Astrocyte (in vitro differentiated cells and primary cell): ENCODE results near the gene B3GNT5. TPM values are rescaled to one million over a fixed set of nuclear protein-coding genes. Genes with fewer than 3 reads are reported as not detected.

Experiments
- DNase-seq: peaks from one replicate; pipeline ENCODE4 v3.0.0-alpha.2; 2010; ENCODE audit warnings: low read depth
- FAIRE-seq: peaks from 2 replicates; lab custom pipeline; 2011; peaks lifted over from hg19 to GRCh38; lab: Jason Lieb, UNC
- H2AFZ ChIP-seq: 2 replicates; pipeline ENCODE4 v1.6.0; 2012; ENCODE audit warnings: low read depth, low read length, inconsistent platforms
- H3K27ac ChIP-seq: 2 replicates; pipeline ENCODE4 v1.5.1; 2011; ENCODE audit warnings: low read depth, low read length, inconsistent platforms
- H3K27me3 ChIP-seq: 2 replicates; pipeline ENCODE4 v1.6.0; 2011; ENCODE audit warnings: low read length, inconsistent platforms; ENCODE audit not compliant: insufficient read depth
- H3K36me3 ChIP-seq: 2 replicates; pipeline ENCODE4 v1.5.1; 2011; ENCODE audit warnings: low read length, inconsistent platforms; ENCODE audit not compliant: insufficient read depth
- H3K4me1 ChIP-seq: 2 replicates; pipeline ENCODE4 v1.5.1; 2011; ENCODE audit warnings: low read length, inconsistent platforms; ENCODE audit not compliant: insufficient read depth
- H3K4me2 ChIP-seq: 2 replicates; pipeline ENCODE4 v1.6.0; 2012; ENCODE audit warnings: low read length, inconsistent platforms
- H3K4me3 ChIP-seq: 2 replicates; pipeline ENCODE4 v1.5.1; 2011; ENCODE audit warnings: low read depth, mild to moderate bottlenecking, low read length, inconsistent platforms; ENCODE audit not compliant: insufficient read depth
- H3K79me2 ChIP-seq: 2 replicates; pipeline ENCODE4 v1.6.0; 2012; ENCODE audit warnings: mild to moderate bottlenecking, low read length, inconsistent platforms; ENCODE audit not compliant: insufficient read depth
- H3K9ac ChIP-seq: 2 replicates; pipeline ENCODE4 v1.6.0; 2012; ENCODE audit warnings: mild to moderate bottlenecking, low read length, inconsistent platforms
- H3K9me3 ChIP-seq: 2 replicates; pipeline ENCODE4 v1.5.1; 2012; ENCODE audit warnings: low read depth, mild to moderate bottlenecking, low read length, inconsistent platforms; ENCODE audit not compliant: insufficient read depth
- H4K20me1 ChIP-seq: 2 replicates; pipeline ENCODE4 v1.6.0; 2012; ENCODE audit warnings: low read length, inconsistent platforms; ENCODE audit not compliant: insufficient read depth
- H3K27ac Mint-ChIP-seq: one replicate; pipeline ENCODE4 v1.8.0; 2021; ENCODE audit warnings: mild to moderate bottlenecking, mixed read lengths; ENCODE audit not compliant: unreplicated experiment
- H3K27me3 Mint-ChIP-seq: one replicate; pipeline ENCODE4 v1.8.0; 2021; ENCODE audit warnings: low read depth, mixed read lengths; ENCODE audit not compliant: unreplicated experiment
- H3K36me3 Mint-ChIP-seq: one replicate; pipeline ENCODE4 v1.8.0; 2021; ENCODE audit warnings: low read depth, mixed read lengths; ENCODE audit not compliant: unreplicated experiment
- H3K4me1 Mint-ChIP-seq: one replicate; pipeline ENCODE4 v1.8.0; 2021; ENCODE audit warnings: low read depth, mixed read lengths; ENCODE audit not compliant: unreplicated experiment
- H3K4me3 Mint-ChIP-seq: one replicate; pipeline ENCODE4 v1.8.0; 2021; ENCODE audit warnings: mild to moderate bottlenecking, moderate library complexity, mixed read lengths; ENCODE audit not compliant: unreplicated experiment
- H3K9me3 Mint-ChIP-seq: one replicate; pipeline ENCODE4 v1.8.0; 2021; ENCODE audit warnings: mild to moderate bottlenecking, mixed read lengths; ENCODE audit not compliant: unreplicated experiment
- EZH2 ChIP-seq: IDR thresholded peaks from 2 replicates; pipeline ENCODE4 v1.6.1; 2012; ENCODE audit warnings: mild to moderate bottlenecking, low read length, inconsistent platforms; ENCODE audit not compliant: insufficient read depth
- total RNA-seq: library from RNA; stranded (reverse); gene quantifications from 2 replicates; pipeline ENCODE4 v1.2.1, GENCODE V29; 2021
- TF ChIP-seq, protein P1 (sequence below): IDR thresholded peaks from 2 replicates; pipeline ENCODE4 v1.5.1; 2011; ENCODE audit warnings: low read depth, mild to moderate bottlenecking, inconsistent platforms, low read length, moderate library complexity; ENCODE audit not compliant: insufficient read depth

Gene B3GNT5
- total RNA-seq, 1 donor from 2014 or later: 15.8 TPM

DNA sequence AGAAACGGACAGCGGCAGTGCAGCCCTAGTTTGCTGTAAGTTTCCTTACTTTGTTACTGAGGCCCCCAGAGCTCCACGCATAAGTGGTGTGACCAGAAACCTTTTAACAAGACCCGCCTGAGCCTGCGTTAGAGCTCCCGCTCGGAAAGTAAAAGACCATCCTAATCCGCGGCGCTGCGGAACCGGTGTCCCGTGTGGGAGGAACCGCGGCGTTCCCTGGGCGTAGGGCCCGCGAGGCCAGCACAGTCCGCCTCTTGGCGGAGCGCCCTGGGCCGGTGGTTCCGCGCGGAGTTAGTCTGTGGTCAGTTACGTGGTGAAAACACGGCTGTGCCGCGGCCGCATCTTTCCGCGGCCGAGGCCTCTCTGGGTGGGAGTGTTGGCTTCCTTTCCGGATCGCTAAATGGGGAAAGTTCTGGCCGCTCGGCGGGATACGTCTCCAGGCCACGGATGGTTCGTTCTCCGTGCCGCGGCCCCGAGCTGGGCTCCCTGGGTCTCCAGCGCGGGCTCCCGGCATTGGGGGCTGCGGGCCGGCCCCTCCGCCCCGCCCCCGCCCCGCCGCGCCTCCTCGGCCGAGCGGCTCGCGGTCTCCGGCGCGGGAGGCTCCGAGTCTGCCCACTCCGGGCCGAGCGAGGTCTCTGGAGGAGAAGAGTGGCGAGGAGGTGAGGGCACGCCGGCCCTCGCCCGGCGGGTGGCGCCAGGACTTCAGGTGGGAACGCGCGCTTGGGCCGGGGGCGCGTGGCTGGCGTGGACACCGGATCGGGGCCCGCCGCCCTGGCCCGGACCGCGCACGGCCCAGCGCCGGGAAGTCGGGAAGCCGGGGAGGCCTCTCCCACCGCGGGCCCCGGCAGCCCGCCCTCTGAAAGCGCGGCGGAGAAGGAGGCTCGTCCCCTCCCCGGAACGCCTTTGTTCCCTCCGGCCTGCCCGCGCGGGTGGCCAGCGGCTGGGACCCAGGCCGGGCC, 754 bp downstream of the B3GNT5 start:
- Mint-ChIP-seq H3K4me1 (peaks cover 7% of the 10 kb centered on the region), H3K27me3 (peaks cover 8% of the 10 kb centered on the region), H3K27ac (no peak overlapping the region), H3K4me3 (peak overlapping the region; percentile 86), H3K36me3 (no peaks in the 10 kb centered on the region), H3K9me3 (no peaks in the 10 kb centered on the region)
- Histone ChIP-seq H3K27ac (peak overlapping the region; percentile 59), H3K4me2 (peak overlapping the region; percentile 85), H4K20me1 (no peaks in the 10 kb centered on the region), H3K9me3 (no peaks in the 10 kb centered on the region), H3K9ac (peak overlapping the region; percentile 86), H2AFZ (peak overlapping the region; percentile 89), H3K79me2 (peaks cover 29% of the 10 kb centered on the region), H3K27me3 (no peaks in the 10 kb centered on the region), H3K4me3 (peak overlapping the region; percentile 70), H3K36me3 (no peaks in the 10 kb centered on the region), H3K4me1 (peaks cover 6% of the 10 kb centered on the region)
- FAIRE-seq: no peak
- DNase-seq: peak; percentile 48
- TF ChIP-seq, protein P1, sequence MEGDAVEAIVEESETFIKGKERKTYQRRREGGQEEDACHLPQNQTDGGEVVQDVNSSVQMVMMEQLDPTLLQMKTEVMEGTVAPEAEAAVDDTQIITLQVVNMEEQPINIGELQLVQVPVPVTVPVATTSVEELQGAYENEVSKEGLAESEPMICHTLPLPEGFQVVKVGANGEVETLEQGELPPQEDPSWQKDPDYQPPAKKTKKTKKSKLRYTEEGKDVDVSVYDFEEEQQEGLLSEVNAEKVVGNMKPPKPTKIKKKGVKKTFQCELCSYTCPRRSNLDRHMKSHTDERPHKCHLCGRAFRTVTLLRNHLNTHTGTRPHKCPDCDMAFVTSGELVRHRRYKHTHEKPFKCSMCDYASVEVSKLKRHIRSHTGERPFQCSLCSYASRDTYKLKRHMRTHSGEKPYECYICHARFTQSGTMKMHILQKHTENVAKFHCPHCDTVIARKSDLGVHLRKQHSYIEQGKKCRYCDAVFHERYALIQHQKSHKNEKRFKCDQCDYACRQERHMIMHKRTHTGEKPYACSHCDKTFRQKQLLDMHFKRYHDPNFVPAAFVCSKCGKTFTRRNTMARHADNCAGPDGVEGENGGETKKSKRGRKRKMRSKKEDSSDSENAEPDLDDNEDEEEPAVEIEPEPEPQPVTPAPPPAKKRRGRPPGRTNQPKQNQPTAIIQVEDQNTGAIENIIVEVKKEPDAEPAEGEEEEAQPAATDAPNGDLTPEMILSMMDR: no peak
- no peak for TF ChIP-seq EZH2

DNA sequence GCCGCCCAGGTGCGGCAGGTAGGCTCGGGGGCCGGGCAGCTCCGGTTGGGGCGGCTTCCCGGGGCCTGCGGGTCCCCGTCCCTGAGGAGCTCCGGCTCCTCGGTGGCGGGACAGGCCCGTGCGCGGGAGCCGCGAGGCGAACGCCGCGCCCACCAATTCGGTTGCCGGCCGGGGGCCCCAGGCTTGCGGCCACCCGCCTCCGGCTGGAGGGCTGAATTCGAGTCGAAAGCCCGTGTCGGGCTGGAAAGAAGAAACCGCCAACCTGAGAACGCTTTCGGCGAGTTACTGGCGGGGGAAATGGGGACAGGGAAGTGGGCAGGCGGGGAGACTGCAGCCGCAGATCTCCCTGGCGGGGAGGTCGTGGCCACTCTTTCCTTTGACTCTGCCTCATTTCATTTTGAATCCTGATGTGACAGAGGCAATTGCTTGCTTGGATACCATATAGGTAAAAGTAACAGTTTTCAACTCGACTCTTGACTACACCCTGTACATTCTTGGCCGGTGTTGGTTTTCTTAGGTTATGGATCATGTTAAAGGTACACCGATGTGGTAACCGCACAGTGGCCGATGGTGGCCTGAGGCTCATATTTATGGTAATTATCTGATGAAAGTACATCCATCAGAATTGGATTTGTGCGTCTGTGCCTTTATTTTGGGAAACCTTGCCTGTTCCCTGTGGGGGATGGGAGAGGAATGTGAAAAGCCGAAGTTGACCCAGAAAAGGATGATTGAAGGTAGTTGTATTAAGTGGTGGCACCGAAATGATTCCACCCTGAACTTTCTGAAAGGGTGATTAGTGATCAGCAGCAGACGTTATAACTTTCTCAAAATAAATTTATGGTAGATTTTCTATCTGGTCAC, 1.7 kb downstream of the B3GNT5 start:
- Histone ChIP-seq H3K9me3 (no peaks in the 10 kb centered on the region), H4K20me1 (no peaks in the 10 kb centered on the region), H3K36me3 (no peaks in the 10 kb centered on the region), H3K9ac (peak overlapping the region; percentile 86), H3K4me3 (peak overlapping the region; percentile 70), H3K4me2 (peak overlapping the region; percentile 85), H2AFZ (peak overlapping the region; percentile 58), H3K4me1 (peaks cover 6% of the 10 kb centered on the region), H3K27me3 (no peaks in the 10 kb centered on the region), H3K79me2 (peaks cover 31% of the 10 kb centered on the region), H3K27ac (peak overlapping the region; percentile 29)
- no peaks in the 10 kb centered on the region for H3K9me3 Mint-ChIP-seq
- H3K36me3 Mint-ChIP-seq: no peaks in the 10 kb centered on the region
- peaks cover 14% of the 10 kb centered on the region for H3K4me1 Mint-ChIP-seq
- H3K27me3 Mint-ChIP-seq: peaks cover 8% of the 10 kb centered on the region
- FAIRE-seq: no peak
- peak overlapping the region; percentile 85 for H3K4me3 Mint-ChIP-seq
- no peak for DNase-seq
- H3K27ac Mint-ChIP-seq: peak overlapping the region; percentile 60
- TF ChIP-seq EZH2: no peak

DNA sequence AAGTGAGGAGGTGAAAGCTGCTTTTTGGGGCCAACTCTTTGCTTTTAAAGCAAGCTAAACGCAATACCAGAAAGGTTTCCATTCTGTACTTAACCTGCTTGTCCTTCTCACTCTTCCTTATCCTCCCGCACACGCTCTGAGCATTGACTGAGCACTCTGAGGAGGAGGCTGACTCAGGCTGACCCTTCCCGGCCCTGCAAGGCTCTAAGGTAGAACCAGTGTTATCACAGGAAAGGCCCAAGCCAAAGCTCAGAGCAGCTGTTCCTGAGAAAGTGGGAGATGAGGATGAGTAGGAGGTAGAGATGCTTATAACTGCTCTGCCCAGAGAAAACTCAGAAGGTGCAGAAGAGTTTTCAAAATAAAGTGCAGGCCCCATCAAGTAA, 2.3 kb downstream of the B3GNT5 start:
- Mint-ChIP-seq H3K4me1 (peaks cover 20% of the 10 kb centered on the region), H3K27ac (peak overlapping the region; percentile 60), H3K4me3 (peak overlapping the region; percentile 85), H3K9me3 (no peaks in the 10 kb centered on the region), H3K27me3 (peaks cover 8% of the 10 kb centered on the region), H3K36me3 (no peaks in the 10 kb centered on the region)
- Histone ChIP-seq H3K36me3 (no peaks in the 10 kb centered on the region), H4K20me1 (no peaks in the 10 kb centered on the region), H3K27ac (no peak overlapping the region), H3K9ac (no peak overlapping the region), H3K4me2 (peak overlapping the region; percentile 85), H3K4me1 (peaks cover 6% of the 10 kb centered on the region), H3K27me3 (no peaks in the 10 kb centered on the region), H2AFZ (no peak overlapping the region), H3K79me2 (peaks cover 36% of the 10 kb centered on the region), H3K4me3 (peak overlapping the region; percentile 70), H3K9me3 (no peaks in the 10 kb centered on the region)
- DNase-seq (peak; percentile 15), FAIRE-seq (no peak)
- TF ChIP-seq EZH2: no peak
- TF ChIP-seq, protein P1: no peak
